Measurements from ENCODE around the gene DDR2. TPM values are rescaled to one million over a fixed set of nuclear protein-coding genes. Genes with fewer than 3 reads are reported as not detected.
"Not testable (repeated sequence)": the region's sequence is repeated elsewhere in the genome, so short reads cannot be mapped to it uniquely, and the experiment has no call there.

The DDR2 gene
- total RNA-seq, 1 experiment from 2014 or later: 0.67 TPM

- H3K9me3 ChIP-seq (ENCODE audit: low read length); H4K20me1 ChIP-seq (ENCODE audit: insufficient read depth, low read depth, low read length); H3K27me3 ChIP-seq (ENCODE audit: low read length); H3K4me1 ChIP-seq (ENCODE audit: low read length); H3K36me3 ChIP-seq (ENCODE audit: insufficient read depth, low read length); H3K9me2 ChIP-seq (replicated peaks; ENCODE audit: insufficient read depth, low read length): not testable (repeated sequence)
- peak within 1 kb of the TSS; percentile 68 for H3K9ac ChIP-seq (ENCODE audit: low read length)
- H2AFZ ChIP-seq (ENCODE audit: low read length): peak within 1 kb of the TSS; percentile 75; the same call in 1 of the 2 replicates
- DNase-seq: peak; percentile 87
- peak within 1 kb of the TSS; percentile 88 for H3K4me2 ChIP-seq (ENCODE audit: low read depth, low read length, poor library complexity, severe bottlenecking)
- H3K27ac ChIP-seq (ENCODE audit: low read length): peak within 1 kb of the TSS; percentile 70; the same call in 1 of the 2 replicates
- H3K4me3 ChIP-seq (ENCODE audit: low read length): peak within 1 kb of the TSS; percentile 74
- peaks cover 16% of the 10 kb centered on the region; the same call in 1 of the 2 replicates for H3K79me2 ChIP-seq (ENCODE audit: low read length)
These were observed 158.2 kb downstream of the DDR2 start, which contains the start of gene HSD17B7 for GRCh38 chr1:162790303-162790984. TSS of gene HSD17B7 (plus strand) at chr1:162790702. CDS start at chr1:162790801, 99 bp downstream.

- DNase-seq: peak; percentile 44
- not testable (repeated sequence) for H3K9me3 ChIP-seq (ENCODE audit: low read length); H3K27me3 ChIP-seq (ENCODE audit: low read length); H3K36me3 ChIP-seq (ENCODE audit: insufficient read depth, low read length); H2AFZ ChIP-seq (ENCODE audit: low read length); H3K4me1 ChIP-seq (ENCODE audit: low read length); H4K20me1 ChIP-seq (ENCODE audit: insufficient read depth, low read depth, low read length); H3K9me2 ChIP-seq (replicated peaks; ENCODE audit: insufficient read depth, low read length); H3K27ac ChIP-seq (ENCODE audit: low read length)
- peak overlapping the region; percentile 63 for H3K9ac ChIP-seq (ENCODE audit: low read length)
- H3K4me2 ChIP-seq (ENCODE audit: low read depth, low read length, poor library complexity, severe bottlenecking): peak overlapping the region; percentile 56
- peaks cover 16% of the 10 kb centered on the region; the same call in 1 of the 2 replicates for H3K79me2 ChIP-seq (ENCODE audit: low read length)
- H3K4me3 ChIP-seq (ENCODE audit: low read length): peak overlapping the region; percentile 63
These were observed 158.7 kb downstream of the DDR2 start for GRCh38 chr1:162790985-162791357.

- not testable (repeated sequence) for H4K20me1 ChIP-seq (ENCODE audit: insufficient read depth, low read depth, low read length); H3K9me2 ChIP-seq (replicated peaks; ENCODE audit: insufficient read depth, low read length); H3K4me1 ChIP-seq (ENCODE audit: low read length); H3K9me3 ChIP-seq (ENCODE audit: low read length); H2AFZ ChIP-seq (ENCODE audit: low read length); H3K9ac ChIP-seq (ENCODE audit: low read length); H3K4me3 ChIP-seq (ENCODE audit: low read length); H3K27me3 ChIP-seq (ENCODE audit: low read length); DNase-seq; H3K4me2 ChIP-seq (ENCODE audit: low read depth, low read length, poor library complexity, severe bottlenecking); H3K27ac ChIP-seq (ENCODE audit: low read length); H3K36me3 ChIP-seq (ENCODE audit: insufficient read depth, low read length)
- H3K79me2 ChIP-seq (ENCODE audit: low read length): peaks cover 16% of the 10 kb centered on the region; the same call in 1 of the 2 replicates
These were observed 162.0 kb downstream of the DDR2 start for GRCh38 chr1:162794284-162794683.

- H3K4me3 ChIP-seq (ENCODE audit: low read length); H3K36me3 ChIP-seq (ENCODE audit: insufficient read depth, low read length): not testable (repeated sequence)
These were observed 164.5 kb downstream of the DDR2 start for GRCh38 chr1:162796617-162797279.

GRCh38 chr1:162799995-162800830, 167.9 kb downstream of the DDR2 start:
- H3K9me2 ChIP-seq (replicated peaks; ENCODE audit: insufficient read depth, low read length); H3K4me3 ChIP-seq (ENCODE audit: low read length); H3K9ac ChIP-seq (ENCODE audit: low read length); H2AFZ ChIP-seq (ENCODE audit: low read length); H4K20me1 ChIP-seq (ENCODE audit: insufficient read depth, low read depth, low read length); H3K9me3 ChIP-seq (ENCODE audit: low read length); H3K4me2 ChIP-seq (ENCODE audit: low read depth, low read length, poor library complexity, severe bottlenecking); H3K27ac ChIP-seq (ENCODE audit: low read length); H3K27me3 ChIP-seq (ENCODE audit: low read length); H3K79me2 ChIP-seq (ENCODE audit: low read length); H3K4me1 ChIP-seq (ENCODE audit: low read length): not testable (repeated sequence)
- peaks cover 11% of the 10 kb centered on the region for H3K36me3 ChIP-seq (ENCODE audit: insufficient read depth, low read length)
- DNase-seq: peak; percentile 85

More at GRCh38 chr1:162796617-162797279, 164.5 kb downstream of the DDR2 start:
- peaks cover 19% of the 10 kb centered on the region; the same call in 1 of the 2 replicates for H3K79me2 ChIP-seq (ENCODE audit: low read length)
- not testable (repeated sequence) for DNase-seq; H3K4me1 ChIP-seq (ENCODE audit: low read length); H3K27ac ChIP-seq (ENCODE audit: low read length); H3K9me2 ChIP-seq (replicated peaks; ENCODE audit: insufficient read depth, low read length); H3K9me3 ChIP-seq (ENCODE audit: low read length); H3K4me2 ChIP-seq (ENCODE audit: low read depth, low read length, poor library complexity, severe bottlenecking); H3K9ac ChIP-seq (ENCODE audit: low read length); H4K20me1 ChIP-seq (ENCODE audit: insufficient read depth, low read depth, low read length); H3K27me3 ChIP-seq (ENCODE audit: low read length); H2AFZ ChIP-seq (ENCODE audit: low read length)

GRCh38 chr1:162807503-162807902, 175.2 kb downstream of the DDR2 start:
- H3K9ac ChIP-seq (ENCODE audit: low read length); H3K9me3 ChIP-seq (ENCODE audit: low read length); H3K27me3 ChIP-seq (ENCODE audit: low read length); H3K27ac ChIP-seq (ENCODE audit: low read length); H4K20me1 ChIP-seq (ENCODE audit: insufficient read depth, low read depth, low read length); H3K4me2 ChIP-seq (ENCODE audit: low read depth, low read length, poor library complexity, severe bottlenecking); H2AFZ ChIP-seq (ENCODE audit: low read length); H3K4me3 ChIP-seq (ENCODE audit: low read length); H3K4me1 ChIP-seq (ENCODE audit: low read length); H3K79me2 ChIP-seq (ENCODE audit: low read length); H3K9me2 ChIP-seq (replicated peaks; ENCODE audit: insufficient read depth, low read length); DNase-seq: not testable (repeated sequence)
- H3K36me3 ChIP-seq (ENCODE audit: insufficient read depth, low read length): peaks cover 14% of the 10 kb centered on the region; the same call in 1 of the 2 replicates

- not testable (repeated sequence) for H3K27me3 ChIP-seq (ENCODE audit: low read length); H3K4me2 ChIP-seq (ENCODE audit: low read depth, low read length, poor library complexity, severe bottlenecking); DNase-seq; H3K9me3 ChIP-seq (ENCODE audit: low read length); H3K4me1 ChIP-seq (ENCODE audit: low read length); H3K79me2 ChIP-seq (ENCODE audit: low read length); H2AFZ ChIP-seq (ENCODE audit: low read length); H3K9me2 ChIP-seq (replicated peaks; ENCODE audit: insufficient read depth, low read length); H3K36me3 ChIP-seq (ENCODE audit: insufficient read depth, low read length); H3K27ac ChIP-seq (ENCODE audit: low read length); H4K20me1 ChIP-seq (ENCODE audit: insufficient read depth, low read depth, low read length); H3K9ac ChIP-seq (ENCODE audit: low read length); H3K4me3 ChIP-seq (ENCODE audit: low read length)
These were observed 180.1 kb downstream of the DDR2 start for GRCh38 chr1:162812357-162812756.

- H3K79me2 ChIP-seq (ENCODE audit: low read length); H3K36me3 ChIP-seq (ENCODE audit: insufficient read depth, low read length); H3K9me3 ChIP-seq (ENCODE audit: low read length); H3K4me3 ChIP-seq (ENCODE audit: low read length); H4K20me1 ChIP-seq (ENCODE audit: insufficient read depth, low read depth, low read length); H3K27me3 ChIP-seq (ENCODE audit: low read length); H2AFZ ChIP-seq (ENCODE audit: low read length); H3K27ac ChIP-seq (ENCODE audit: low read length); DNase-seq; H3K9me2 ChIP-seq (replicated peaks; ENCODE audit: insufficient read depth, low read length); H3K4me1 ChIP-seq (ENCODE audit: low read length); H3K4me2 ChIP-seq (ENCODE audit: low read depth, low read length, poor library complexity, severe bottlenecking); H3K9ac ChIP-seq (ENCODE audit: low read length): not testable (repeated sequence)
These were observed 185.9 kb downstream of the DDR2 start for GRCh38 chr1:162818136-162818535.

All from Karpas-422 (cell line).